Measurements from ENCODE around the gene KCTD10.

DNA sequence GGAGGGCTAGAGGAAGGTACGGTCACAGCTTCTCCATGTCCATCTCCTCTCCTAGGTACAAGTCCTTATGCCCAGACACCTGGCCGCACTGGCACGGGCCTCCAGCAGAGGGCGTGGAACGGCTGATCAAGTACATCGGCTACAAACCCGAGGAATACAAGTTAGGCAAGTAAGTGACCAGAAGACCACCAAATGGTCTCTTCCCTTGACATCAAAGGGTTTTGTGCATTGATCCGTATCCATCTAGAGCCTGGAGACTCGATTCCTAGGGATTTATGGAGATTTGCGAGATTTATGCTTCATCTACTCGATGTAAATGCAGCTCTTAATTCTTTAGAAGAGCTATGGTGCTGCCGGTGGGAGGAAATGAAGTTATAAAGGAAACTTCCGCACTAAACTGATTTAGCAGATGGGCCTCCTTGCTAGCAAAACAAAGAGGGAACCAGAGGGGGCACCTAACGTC, 44.2 kb downstream of the KCTD10 start:
- no peak for TF ChIP-seq EZH2phosphoT487 (IDR thresholded peaks at IDR 0.05; ENCODE audit: low read depth)
- TF ChIP-seq, protein P1, sequence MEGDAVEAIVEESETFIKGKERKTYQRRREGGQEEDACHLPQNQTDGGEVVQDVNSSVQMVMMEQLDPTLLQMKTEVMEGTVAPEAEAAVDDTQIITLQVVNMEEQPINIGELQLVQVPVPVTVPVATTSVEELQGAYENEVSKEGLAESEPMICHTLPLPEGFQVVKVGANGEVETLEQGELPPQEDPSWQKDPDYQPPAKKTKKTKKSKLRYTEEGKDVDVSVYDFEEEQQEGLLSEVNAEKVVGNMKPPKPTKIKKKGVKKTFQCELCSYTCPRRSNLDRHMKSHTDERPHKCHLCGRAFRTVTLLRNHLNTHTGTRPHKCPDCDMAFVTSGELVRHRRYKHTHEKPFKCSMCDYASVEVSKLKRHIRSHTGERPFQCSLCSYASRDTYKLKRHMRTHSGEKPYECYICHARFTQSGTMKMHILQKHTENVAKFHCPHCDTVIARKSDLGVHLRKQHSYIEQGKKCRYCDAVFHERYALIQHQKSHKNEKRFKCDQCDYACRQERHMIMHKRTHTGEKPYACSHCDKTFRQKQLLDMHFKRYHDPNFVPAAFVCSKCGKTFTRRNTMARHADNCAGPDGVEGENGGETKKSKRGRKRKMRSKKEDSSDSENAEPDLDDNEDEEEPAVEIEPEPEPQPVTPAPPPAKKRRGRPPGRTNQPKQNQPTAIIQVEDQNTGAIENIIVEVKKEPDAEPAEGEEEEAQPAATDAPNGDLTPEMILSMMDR (IDR thresholded peaks at IDR 0.05; ENCODE audit: low read depth, low read length): peak; percentile 87

Data from OCI-LY3 (cell line).